DND-41 (cell line): Measurements from ENCODE around the gene HIVEP2.

ENCODE experiments used
- EZH2 ChIP-seq: IDR thresholded peaks from 3 replicates; pipeline ENCODE4 v1.6.1; 2012; ENCODE audit warnings: borderline replicate concordance, low read depth, mild to moderate bottlenecking, moderate library complexity, low read length, inconsistent platforms; ENCODE audit not compliant: severe bottlenecking
- TF ChIP-seq, protein P1 (sequence below): IDR thresholded peaks from 2 replicates; pipeline ENCODE4 v1.5.1; 2012; ENCODE audit warnings: borderline replicate concordance, low read length, moderate library complexity, mild to moderate bottlenecking; ENCODE audit not compliant: poor library complexity, severe bottlenecking; ENCODE audit errors: extremely low read depth

GRCh38 chr6:142839686-142840040 lies 105.3 kb downstream of the HIVEP2 start:
- TF ChIP-seq, protein P1, sequence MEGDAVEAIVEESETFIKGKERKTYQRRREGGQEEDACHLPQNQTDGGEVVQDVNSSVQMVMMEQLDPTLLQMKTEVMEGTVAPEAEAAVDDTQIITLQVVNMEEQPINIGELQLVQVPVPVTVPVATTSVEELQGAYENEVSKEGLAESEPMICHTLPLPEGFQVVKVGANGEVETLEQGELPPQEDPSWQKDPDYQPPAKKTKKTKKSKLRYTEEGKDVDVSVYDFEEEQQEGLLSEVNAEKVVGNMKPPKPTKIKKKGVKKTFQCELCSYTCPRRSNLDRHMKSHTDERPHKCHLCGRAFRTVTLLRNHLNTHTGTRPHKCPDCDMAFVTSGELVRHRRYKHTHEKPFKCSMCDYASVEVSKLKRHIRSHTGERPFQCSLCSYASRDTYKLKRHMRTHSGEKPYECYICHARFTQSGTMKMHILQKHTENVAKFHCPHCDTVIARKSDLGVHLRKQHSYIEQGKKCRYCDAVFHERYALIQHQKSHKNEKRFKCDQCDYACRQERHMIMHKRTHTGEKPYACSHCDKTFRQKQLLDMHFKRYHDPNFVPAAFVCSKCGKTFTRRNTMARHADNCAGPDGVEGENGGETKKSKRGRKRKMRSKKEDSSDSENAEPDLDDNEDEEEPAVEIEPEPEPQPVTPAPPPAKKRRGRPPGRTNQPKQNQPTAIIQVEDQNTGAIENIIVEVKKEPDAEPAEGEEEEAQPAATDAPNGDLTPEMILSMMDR: no peak
- no peak for TF ChIP-seq EZH2
